Caki2 (cell line): ENCODE data around the gene MAPRE2. TPM values are rescaled to one million over a fixed set of nuclear protein-coding genes. Genes with fewer than 3 reads are reported as not detected.

Experiments
- DNase-seq: peaks from one replicate; pipeline ENCODE4 v3.0.0-alpha.2; 2015; ENCODE audit warnings: low read depth
- in situ Hi-C: cut with HindIII; loops from 2 replicates; pipeline ENCODE4 v1.10.0; 2016; ENCODE audit warnings: low sequenced_read_pairs, low pct_unique_long_range_greater_than_20kb, mixed read lengths
- total RNA-seq: library from RNA; depleted of rRNA; stranded (reverse); fragments of >200 nt; shearing (Covaris generic); gene quantifications from 2 replicates; pipeline ENCODE4 v1.2.3, GENCODE V29; 2014; ENCODE audit warnings: low replicate concordance; rRNA removed

The MAPRE2 gene
- total RNA-seq, 1 experiment from 2014 or later, result 9.2 TPM

- in situ Hi-C loops, result no loop called here
- DNase-seq, result no peak
Observed at GRCh38 chr18:35182151-35182550, 140.9 kb downstream of the MAPRE2 start.

GRCh38 chr18:35183886-35184285 is 142.7 kb downstream of the MAPRE2 start:
- DNase-seq, result no peak
- in situ Hi-C loops, result no loop called here

GRCh38 chr18:35185771-35186170 is 144.6 kb downstream of the MAPRE2 start:
- in situ Hi-C loops, result no loop called here
- DNase-seq, result no peak

- no peak for DNase-seq
- in situ Hi-C loops, result no loop called here
Observed at GRCh38 chr18:35186291-35187034, 145.2 kb downstream of the MAPRE2 start.

- in situ Hi-C loops, result no loop called here
- DNase-seq, result no peak
Observed at GRCh38 chr18:35189510-35189909, 148.3 kb downstream of the MAPRE2 start.

- in situ Hi-C loops, result no loop called here
- no peak for DNase-seq
Observed at GRCh38 chr18:35190948-35191697, 149.9 kb downstream of the MAPRE2 start.

- no peak for DNase-seq
- in situ Hi-C loops, result no loop called here
Observed at GRCh38 chr18:35191698-35192025, 150.4 kb downstream of the MAPRE2 start.

GRCh38 chr18:35192415-35192814 is 151.2 kb downstream of the MAPRE2 start:
- in situ Hi-C loops, result no loop called here
- no peak for DNase-seq

Other genes with a start within 250 kb of the MAPRE2 start
- 4.2 and 15.4 TPM in 2 replicates for gene ZNF397, start 199.6 kb downstream of the MAPRE2 start, total RNA-seq
- gene ZSCAN30, start 248.8 kb downstream of the MAPRE2 start, total RNA-seq, result 2.5 and 2.9 TPM in 2 replicates